Fibroblast of villous mesenchyme (primary cell): ENCODE measurements around the gene DLX4. TPM values are rescaled to one million over a fixed set of nuclear protein-coding genes. Genes with fewer than 3 reads are reported as not detected.
A peak's percentile ranks its signal among the peaks of the same experiment; 100 is the strongest.

ENCODE experiments used
- DNase-seq: peaks from one replicate; pipeline ENCODE4 v3.0.0-alpha.2; 2010; ENCODE audit warnings: low read depth
- H3K4me3 ChIP-seq: 2 replicates; pipeline ENCODE4 v1.5.1; 2011; ENCODE audit warnings: low read depth, mild to moderate bottlenecking, low read length
- total RNA-seq: library from RNA; depleted of rRNA; stranded (reverse); fragments of >200 nt; gene quantifications from 2 replicates; pipeline ENCODE4 v1.2.3, GENCODE V29; 2012
- TF ChIP-seq, protein P1 (sequence below): IDR thresholded peaks from 2 replicates; pipeline ENCODE4 v1.5.1; 2012; ENCODE audit warnings: low read depth, mild to moderate bottlenecking, low read length; ENCODE audit not compliant: insufficient read depth

The DLX4 gene
- total RNA-seq, 1 donor: not detected

DNA sequence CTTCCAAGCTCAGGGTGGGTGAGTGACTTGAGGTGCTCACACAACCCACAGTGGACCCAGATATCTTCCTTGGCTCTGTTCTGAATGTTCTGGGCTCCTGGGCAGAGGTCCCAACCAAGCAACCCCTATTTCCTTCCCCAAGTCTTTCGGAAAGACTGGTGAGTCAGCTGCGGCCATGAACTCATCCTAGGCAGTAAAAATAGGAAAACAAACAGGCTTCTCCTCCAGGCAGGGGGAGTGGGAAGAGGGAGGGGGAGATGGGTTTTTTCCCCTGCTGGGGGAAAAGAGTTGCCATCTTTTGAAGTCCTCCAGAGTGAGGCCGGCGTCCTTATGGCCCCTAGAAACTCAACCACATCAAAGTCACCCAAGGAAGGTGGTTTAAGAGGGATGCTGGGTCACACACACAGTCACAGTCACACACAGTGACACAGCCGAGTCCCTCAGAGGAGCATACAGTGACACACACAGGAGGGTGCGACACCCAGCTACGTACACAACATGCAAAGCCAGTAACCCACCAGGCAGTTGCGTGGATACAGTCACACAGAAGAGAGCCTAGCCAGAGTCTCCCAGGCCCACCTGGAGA lies 16.0 kb upstream of the DLX4 start:
- peak; percentile 12 for DNase-seq
- H3K4me3 ChIP-seq: no peak overlapping the region
- TF ChIP-seq, protein P1, sequence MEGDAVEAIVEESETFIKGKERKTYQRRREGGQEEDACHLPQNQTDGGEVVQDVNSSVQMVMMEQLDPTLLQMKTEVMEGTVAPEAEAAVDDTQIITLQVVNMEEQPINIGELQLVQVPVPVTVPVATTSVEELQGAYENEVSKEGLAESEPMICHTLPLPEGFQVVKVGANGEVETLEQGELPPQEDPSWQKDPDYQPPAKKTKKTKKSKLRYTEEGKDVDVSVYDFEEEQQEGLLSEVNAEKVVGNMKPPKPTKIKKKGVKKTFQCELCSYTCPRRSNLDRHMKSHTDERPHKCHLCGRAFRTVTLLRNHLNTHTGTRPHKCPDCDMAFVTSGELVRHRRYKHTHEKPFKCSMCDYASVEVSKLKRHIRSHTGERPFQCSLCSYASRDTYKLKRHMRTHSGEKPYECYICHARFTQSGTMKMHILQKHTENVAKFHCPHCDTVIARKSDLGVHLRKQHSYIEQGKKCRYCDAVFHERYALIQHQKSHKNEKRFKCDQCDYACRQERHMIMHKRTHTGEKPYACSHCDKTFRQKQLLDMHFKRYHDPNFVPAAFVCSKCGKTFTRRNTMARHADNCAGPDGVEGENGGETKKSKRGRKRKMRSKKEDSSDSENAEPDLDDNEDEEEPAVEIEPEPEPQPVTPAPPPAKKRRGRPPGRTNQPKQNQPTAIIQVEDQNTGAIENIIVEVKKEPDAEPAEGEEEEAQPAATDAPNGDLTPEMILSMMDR: no peak

DNA sequence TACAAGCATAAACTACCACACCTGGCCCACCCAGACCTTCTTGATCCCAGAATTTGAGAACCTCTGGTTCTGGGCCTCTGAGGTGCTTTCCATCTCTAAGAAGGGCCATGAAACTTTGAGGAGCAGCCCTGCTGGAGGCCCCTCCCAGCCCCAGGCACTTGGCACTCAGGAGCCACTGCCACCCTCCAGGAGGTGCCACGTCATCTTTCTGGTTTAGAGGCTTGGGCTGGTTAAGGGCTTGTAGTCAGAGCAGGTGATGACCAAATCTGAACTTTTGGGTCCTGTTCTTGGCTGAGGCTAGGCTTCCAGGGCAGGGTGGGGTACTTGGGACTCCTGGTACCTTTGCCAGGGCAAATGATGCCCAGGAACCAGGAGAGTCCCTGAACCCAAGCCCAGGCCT lies 13.8 kb upstream of the DLX4 start:
- TF ChIP-seq, protein P1: no peak
- no peak overlapping the region for H3K4me3 ChIP-seq
- DNase-seq: no peak

DNA sequence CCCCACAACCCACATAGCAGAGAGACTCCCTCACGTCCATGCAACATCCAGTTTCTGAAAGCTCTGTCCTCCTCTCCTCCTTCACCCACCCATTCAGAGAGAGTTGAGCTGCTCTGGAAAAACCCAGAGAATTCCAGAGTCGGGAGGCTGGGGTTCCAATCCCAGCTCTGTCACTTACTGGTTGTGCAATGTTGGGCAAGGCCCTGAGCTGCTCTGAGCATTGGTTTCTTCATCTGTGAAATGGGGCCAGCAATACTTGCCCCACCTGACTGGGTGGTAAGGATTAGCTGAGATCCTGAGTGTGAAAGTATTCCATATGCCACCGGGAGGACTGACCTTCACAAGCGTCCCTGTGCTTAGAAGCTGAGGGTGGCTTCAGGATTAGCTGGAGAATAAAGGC lies 12.2 kb upstream of the DLX4 start:
- H3K4me3 ChIP-seq: no peak overlapping the region
- TF ChIP-seq, protein P1: no peak
- no peak for DNase-seq

DNA sequence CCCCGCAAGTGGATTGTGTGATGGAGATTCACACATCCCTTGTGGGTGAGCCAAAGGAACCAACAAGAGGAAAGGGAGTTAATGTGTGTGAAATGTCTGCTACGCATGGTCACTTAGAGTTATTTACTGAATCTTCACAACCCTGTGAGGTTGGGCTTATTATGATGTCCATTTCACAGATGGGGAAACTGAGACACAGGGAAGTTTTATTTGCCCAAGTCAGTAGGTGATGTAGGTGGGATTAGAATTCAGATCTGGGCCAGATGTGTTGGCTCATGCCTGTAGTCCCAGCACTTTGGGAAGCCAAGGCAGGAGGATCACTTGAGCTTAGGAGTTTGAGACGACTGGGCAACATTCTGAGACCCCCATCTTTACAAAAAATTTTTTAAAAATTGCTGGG lies 11.6 kb upstream of the DLX4 start:
- DNase-seq: no peak
- TF ChIP-seq, protein P1: no peak
- H3K4me3 ChIP-seq: no peak overlapping the region

DNA sequence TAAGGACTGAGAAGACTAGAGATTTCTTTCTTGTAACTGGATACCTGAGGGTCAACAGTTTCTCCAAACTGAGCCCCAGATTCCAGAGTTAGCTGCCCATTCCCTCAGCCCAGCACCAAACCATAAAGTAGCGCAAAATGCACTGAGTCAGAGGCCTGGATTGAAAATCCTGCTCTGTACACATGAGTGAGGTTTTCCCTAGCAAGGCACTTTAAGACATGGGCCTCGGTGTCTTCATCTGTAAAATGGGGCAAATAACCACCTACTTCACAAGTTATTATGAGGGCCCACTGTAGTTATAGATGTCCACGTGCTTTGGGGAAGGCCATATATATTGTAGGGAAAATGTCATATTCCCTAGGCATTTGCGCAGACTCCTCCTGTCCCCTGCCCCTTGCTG lies 10.3 kb upstream of the DLX4 start:
- DNase-seq: no peak
- no peak overlapping the region for H3K4me3 ChIP-seq
- TF ChIP-seq, protein P1: no peak

DNA sequence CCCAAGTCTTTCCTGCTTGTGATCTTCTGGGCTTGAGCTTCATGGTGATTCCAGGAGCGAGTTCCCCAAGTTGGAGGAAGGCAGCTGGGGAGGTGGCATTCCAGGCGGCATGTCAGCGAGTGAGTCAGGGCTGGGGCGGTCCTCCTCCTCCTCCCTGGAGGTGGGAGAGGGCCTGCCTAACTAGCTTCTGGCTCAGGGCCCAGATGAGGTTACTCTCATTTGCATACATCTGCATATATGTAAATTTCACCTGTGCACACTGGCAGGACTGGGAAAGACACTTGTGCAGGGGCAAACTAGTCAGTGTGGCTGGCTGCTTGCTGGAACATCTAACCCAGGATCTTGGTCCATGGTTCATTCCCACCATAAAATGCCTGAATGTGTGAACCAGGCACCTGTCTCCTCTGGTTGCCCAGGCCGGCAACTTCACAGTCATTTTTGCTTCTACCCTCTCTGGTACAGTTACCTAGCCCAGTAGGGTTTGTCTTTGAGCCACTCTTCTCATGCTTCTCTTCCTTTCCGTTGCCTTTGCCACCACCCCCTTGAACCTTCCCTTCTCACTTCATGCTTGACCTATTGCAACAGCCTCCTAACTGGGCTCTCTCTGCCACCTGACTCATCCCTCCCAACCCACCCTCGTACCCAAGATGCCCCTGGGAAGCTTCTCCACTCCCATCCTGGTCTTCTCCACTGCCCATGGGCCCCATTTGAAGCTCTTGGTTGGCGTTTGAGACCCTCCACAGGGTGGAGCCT lies 9.6 kb upstream of the DLX4 start:
- H3K4me3 ChIP-seq: no peak overlapping the region
- no peak for DNase-seq
- TF ChIP-seq, protein P1: no peak
